NCI-H187 (cell line): ENCODE data around the gene MEMO1.
"Not testable (repeated sequence)": the region's sequence is repeated elsewhere in the genome, so short reads cannot be mapped to it uniquely, and the experiment has no call there.

Experiments
- DNase-seq, 2 experiments: peaks; one replicate each; lab custom pipeline; 2025; lab: John Stamatoyannopoulos, UW

MEMO1 gene

GRCh38 chr2:31907491-31907890 is 103.3 kb downstream of the MEMO1 start:
- not testable (repeated sequence) for DNase-seq

- DNase-seq = no peak
Measured at GRCh38 chr2:31903109-31903780, 107.6 kb downstream of the MEMO1 start.

- no peak for DNase-seq
Measured at GRCh38 chr2:31901900-31902299, 108.9 kb downstream of the MEMO1 start.

GRCh38 chr2:31900156-31900555 is 110.7 kb downstream of the MEMO1 start:
- DNase-seq = not testable (repeated sequence)

GRCh38 chr2:31898346-31898745 is 112.5 kb downstream of the MEMO1 start:
- not testable (repeated sequence) for DNase-seq

GRCh38 chr2:31897340-31897739 is 113.5 kb downstream of the MEMO1 start:
- not testable (repeated sequence) for DNase-seq

- DNase-seq = no peak
Measured at GRCh38 chr2:31896293-31896692, 114.5 kb downstream of the MEMO1 start.

- no peak for DNase-seq
Measured at GRCh38 chr2:31894656-31895055, 116.2 kb downstream of the MEMO1 start.

GRCh38 chr2:31893094-31893493 is 117.7 kb downstream of the MEMO1 start:
- DNase-seq = no peak

GRCh38 chr2:31889044-31889443 is 121.8 kb downstream of the MEMO1 start:
- no peak for DNase-seq

GRCh38 chr2:31888550-31888949 is 122.3 kb downstream of the MEMO1 start:
- no peak for DNase-seq

GRCh38 chr2:31886700-31887099 is 124.1 kb downstream of the MEMO1 start:
- no peak for DNase-seq

- DNase-seq = no peak
Measured at GRCh38 chr2:31877008-31877407, 133.8 kb downstream of the MEMO1 start.

- no peak for DNase-seq
Measured at GRCh38 chr2:31874071-31874470, 136.7 kb downstream of the MEMO1 start.

GRCh38 chr2:31865215-31865614 is 145.6 kb downstream of the MEMO1 start:
- no peak for DNase-seq

- DNase-seq = no peak
Measured at GRCh38 chr2:31863867-31864266, 146.9 kb downstream of the MEMO1 start.

- DNase-seq = not testable (repeated sequence)
Measured at GRCh38 chr2:31863015-31863656, 147.7 kb downstream of the MEMO1 start.

GRCh38 chr2:31859959-31860358 is 150.8 kb downstream of the MEMO1 start:
- no peak for DNase-seq

GRCh38 chr2:31853521-31853920 is 157.3 kb downstream of the MEMO1 start:
- DNase-seq = no peak

GRCh38 chr2:31842150-31842549 is 168.7 kb downstream of the MEMO1 start:
- DNase-seq = not testable (repeated sequence)

- DNase-seq = no peak
Measured at GRCh38 chr2:31835450-31835849, 175.4 kb downstream of the MEMO1 start.

GRCh38 chr2:31832363-31832762 is 178.4 kb downstream of the MEMO1 start:
- no peak for DNase-seq

GRCh38 chr2:31831585-31831984 is 179.2 kb downstream of the MEMO1 start:
- no peak for DNase-seq

GRCh38 chr2:31828891-31829290 is 181.9 kb downstream of the MEMO1 start:
- no peak for DNase-seq
